Pancreas (tissue), 10 donors: Measurements from ENCODE around the gene CDK5R2. TPM values are rescaled to one million over a fixed set of nuclear protein-coding genes. Genes with fewer than 3 reads are reported as not detected.
A peak's percentile ranks its signal among the peaks of the same experiment; 100 is the strongest.

Experiments
- ATAC-seq, 4 donors: fragments of 200-7000 bp; cut with Tn5 transposase; one replicate each; pipeline versions ENCODE4 v1.8.0 to v1.9.1; 2020; ENCODE audit warnings: mild to moderate bottlenecking in 4 of 4, moderate library complexity in 4 of 4
- DNase-seq, 6 donors: peaks; one replicate each; pipeline ENCODE4 v3.0.0-alpha.2; 2020
- FAIRE-seq: peaks from 2 replicates; lab custom pipeline; 2012; peaks lifted over from hg19 to GRCh38; lab: Jason Lieb, UNC
- H3K27ac ChIP-seq, 4 donors: fragments of 200-600 bp; sonication (generic); 1 replicate in 3 of 4; 2 replicates in 1 of 4; pipeline versions ENCODE4 v1.5.0 to v1.8.0; 2020
- H3K27me3 ChIP-seq, 4 donors: fragments of 200-600 bp; one replicate each; pipeline ENCODE4 v1.8.0; 2021
- H3K36me3 ChIP-seq, 3 donors: fragments of 200-600 bp; sonication (generic) in 1 of 3; one replicate each; pipeline versions ENCODE4 v1.5.0 to v1.8.0; 2020 to 2021
- H3K4me1 ChIP-seq, 3 donors: fragments of 200-600 bp; one replicate each; pipeline ENCODE4 v1.8.0; 2021
- H3K4me3 ChIP-seq, 4 donors: fragments of 200-600 bp; sonication (generic) in 2 of 4; one replicate each; pipeline versions ENCODE4 v1.5.0 to v1.8.0; 2020 to 2021
- H3K9me3 ChIP-seq, 4 donors: fragments of 200-600 bp; one replicate each; pipeline ENCODE4 v1.8.0; 2021
- WGBS, 2 donors: extraction: QIAGEN DNeasy Blood & Tissue Kit; methylation state at CpG; one replicate each; pipeline ENCODE4 v1.1.7; 2013; 5-methylcytosine and 5-hydroxymethylcytosine counted together
- intact Hi-C, 3 donors: fragments of 100-400 bp; cut with DNase I; formaldehyde crosslinking; loops; one replicate each; pipeline versions ENCODE4 v1.11.1 to v1.14.2; 2022
- polyA plus RNA-seq, 2 donors: library from polyadenylated mRNA; stranded (reverse); fragments of 200-250 nt; gene quantifications; one replicate each; pipeline ENCODE4 v1.2.3, GENCODE V29; 2013
- total RNA-seq, 6 donors: library from RNA; stranded (reverse); fragmentation: NEBNext Ultra II Directional in 4 of 6; extraction: Animal tissue kit (Norgen Biotek cat#: 25700) in 4 of 6; gene quantifications; one replicate each; pipeline versions ENCODE4 v1.2.1 to v1.2.4, GENCODE V29; 2021 to 2023
- TF ChIP-seq, protein P1 (sequence below), 4 donors: fragments of 200-600 bp; sonication (generic) in 3 of 4; IDR thresholded peaks; one replicate each; pipeline versions ENCODE4 v1.5.0 to v1.8.0; 2021; ENCODE audit warnings: antibody characterized with exemption in 4 of 4
- donor health status: healthy with polysubstance abuse.
- donor health status: DM: no; HTN: no; CAD: no; lungs with moderate emphysema.
- donor health status: DM: no; HTN: no; CAD: no.
- donor health status: control.
- donor health status: control.
- donor health status: Bipolar disorder and iron deficiency.
- donor health status: DM: yes; HTN: yes; CAD: no.
- donor health status: DM: no; HTN: no; CAD: no.
- donor health status: DM: no; HTN: no; CAD: no.
- donor health status: DM: yes; HTN: yes; CAD: no.

The CDK5R2 gene
- total and polyA plus RNA-seq, 8 donors, result 0.19 to 8.6 (median 1.1) TPM

DNA sequence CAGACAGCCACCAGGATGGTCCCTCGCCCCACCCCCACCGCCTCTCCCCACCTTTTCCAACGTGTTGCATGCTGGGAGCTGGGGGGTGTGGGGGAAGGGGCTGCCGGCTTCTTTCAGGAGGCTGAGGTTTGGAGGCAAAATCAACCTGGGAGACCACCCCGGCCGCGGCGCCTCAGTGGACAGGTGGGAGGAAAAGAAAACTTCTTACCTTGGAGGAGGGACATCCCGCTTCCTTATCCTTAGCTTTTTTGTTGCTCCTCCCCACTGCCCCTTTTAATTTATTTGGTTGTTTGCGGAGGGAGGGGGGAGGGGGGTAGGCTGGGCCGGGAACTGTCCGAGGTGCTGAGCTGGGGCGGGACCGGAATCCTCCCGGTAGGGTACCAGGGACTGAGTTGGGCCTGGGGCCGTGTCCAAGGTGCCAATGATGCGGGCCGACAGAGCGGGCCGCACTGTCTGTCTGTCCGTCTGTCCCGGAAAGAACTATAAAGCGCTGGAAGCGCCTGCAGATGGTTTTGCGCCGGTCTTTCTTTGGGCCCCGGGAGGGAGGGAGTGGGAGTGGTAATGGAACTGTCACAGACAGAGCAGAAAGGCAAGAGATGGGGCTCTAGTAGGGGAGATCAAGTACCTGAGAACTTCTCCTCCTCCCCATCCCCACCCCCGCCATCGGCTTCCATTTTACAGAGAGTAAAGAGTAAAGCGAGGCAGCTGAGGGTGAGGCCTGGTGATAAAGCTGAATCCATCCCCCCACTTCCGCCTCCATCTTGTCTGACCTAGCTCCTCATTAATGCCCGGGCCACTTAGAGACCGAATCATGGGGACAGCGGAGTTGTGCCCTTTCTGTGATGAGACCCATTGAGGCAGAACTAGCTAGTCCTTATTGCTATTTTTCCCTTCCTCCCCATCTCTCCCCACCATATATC is 2.4 kb downstream of the CDK5R2 start:
- H3K9me3 ChIP-seq, result no peaks in the 10 kb centered on the region
- intact Hi-C loops, result no loop called here
- no peak for ATAC-seq
- H3K4me3 ChIP-seq, result no peak overlapping the region
- whole genome bisulfite sequencing, 2 donors, result 8 to 11% methylated on average over 34 of the region's 34 CpGs
- no peaks in the 10 kb centered on the region for H3K36me3 ChIP-seq
- H3K27ac ChIP-seq, result no peak overlapping the region
- H3K27me3 ChIP-seq, result peaks cover 0 to 55% (median 8%) of the 10 kb centered on the region in 4 donors
- FAIRE-seq, result no peak
- no peaks in the 10 kb centered on the region for H3K4me1 ChIP-seq
- TF ChIP-seq, protein P1, sequence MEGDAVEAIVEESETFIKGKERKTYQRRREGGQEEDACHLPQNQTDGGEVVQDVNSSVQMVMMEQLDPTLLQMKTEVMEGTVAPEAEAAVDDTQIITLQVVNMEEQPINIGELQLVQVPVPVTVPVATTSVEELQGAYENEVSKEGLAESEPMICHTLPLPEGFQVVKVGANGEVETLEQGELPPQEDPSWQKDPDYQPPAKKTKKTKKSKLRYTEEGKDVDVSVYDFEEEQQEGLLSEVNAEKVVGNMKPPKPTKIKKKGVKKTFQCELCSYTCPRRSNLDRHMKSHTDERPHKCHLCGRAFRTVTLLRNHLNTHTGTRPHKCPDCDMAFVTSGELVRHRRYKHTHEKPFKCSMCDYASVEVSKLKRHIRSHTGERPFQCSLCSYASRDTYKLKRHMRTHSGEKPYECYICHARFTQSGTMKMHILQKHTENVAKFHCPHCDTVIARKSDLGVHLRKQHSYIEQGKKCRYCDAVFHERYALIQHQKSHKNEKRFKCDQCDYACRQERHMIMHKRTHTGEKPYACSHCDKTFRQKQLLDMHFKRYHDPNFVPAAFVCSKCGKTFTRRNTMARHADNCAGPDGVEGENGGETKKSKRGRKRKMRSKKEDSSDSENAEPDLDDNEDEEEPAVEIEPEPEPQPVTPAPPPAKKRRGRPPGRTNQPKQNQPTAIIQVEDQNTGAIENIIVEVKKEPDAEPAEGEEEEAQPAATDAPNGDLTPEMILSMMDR (IDR thresholded peaks at IDR 0.05), result no peak
- peak in 1 of 6 donors; percentile 51 for DNase-seq

DNA sequence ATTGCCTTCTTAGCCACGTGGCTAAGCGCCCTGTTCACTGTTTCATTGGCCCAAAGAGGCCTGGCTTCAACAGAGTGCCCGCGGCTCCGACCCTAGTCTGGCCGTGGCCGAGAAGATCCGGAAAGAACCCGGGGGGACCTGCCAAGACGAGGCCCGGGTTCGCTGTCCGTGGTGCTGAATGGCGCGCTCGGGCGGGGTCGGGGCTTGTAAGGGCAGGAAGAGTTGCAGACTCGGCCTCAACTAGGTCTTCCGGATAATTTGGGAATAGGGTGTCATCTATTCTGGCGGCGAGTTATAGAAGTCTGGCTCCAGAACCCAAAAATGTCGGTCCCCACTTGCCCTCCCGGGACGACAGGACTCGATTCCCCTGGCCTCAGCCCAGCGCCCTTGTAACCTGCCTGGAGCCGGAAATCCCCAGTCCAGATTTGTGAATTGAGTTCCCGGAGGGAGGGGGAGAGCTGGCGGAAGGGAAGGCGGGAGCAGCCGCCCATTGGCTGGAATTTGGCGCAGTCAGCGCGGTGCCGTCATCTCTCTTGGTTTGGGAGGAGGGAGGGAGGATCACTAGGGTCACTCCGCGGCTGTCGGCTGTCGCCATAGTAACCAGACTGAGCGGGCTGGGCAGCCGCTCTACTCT is 3.5 kb downstream of the CDK5R2 start:
- ATAC-seq (peak; percentile 68 to 83 (median 77)), DNase-seq (peak; percentile 56 to 90 (median 72)), FAIRE-seq (no peak)
- H3K36me3 ChIP-seq, result no peaks in the 10 kb centered on the region
- peak overlapping the region in 1 of 4 donors; percentile 33 for H3K4me3 ChIP-seq
- peaks cover 0 to 55% (median 8%) of the 10 kb centered on the region in 4 donors for H3K27me3 ChIP-seq
- H3K9me3 ChIP-seq, result no peaks in the 10 kb centered on the region
- H3K27ac ChIP-seq, result no peak overlapping the region
- intact Hi-C loops, result no loop called here
- TF ChIP-seq, protein P1 (IDR thresholded peaks at IDR 0.05), result no peak
- H3K4me1 ChIP-seq, result no peaks in the 10 kb centered on the region
- WGBS, 2 donors, result 1 to 2% methylated on average over 42 of the region's 42 CpGs

DNA sequence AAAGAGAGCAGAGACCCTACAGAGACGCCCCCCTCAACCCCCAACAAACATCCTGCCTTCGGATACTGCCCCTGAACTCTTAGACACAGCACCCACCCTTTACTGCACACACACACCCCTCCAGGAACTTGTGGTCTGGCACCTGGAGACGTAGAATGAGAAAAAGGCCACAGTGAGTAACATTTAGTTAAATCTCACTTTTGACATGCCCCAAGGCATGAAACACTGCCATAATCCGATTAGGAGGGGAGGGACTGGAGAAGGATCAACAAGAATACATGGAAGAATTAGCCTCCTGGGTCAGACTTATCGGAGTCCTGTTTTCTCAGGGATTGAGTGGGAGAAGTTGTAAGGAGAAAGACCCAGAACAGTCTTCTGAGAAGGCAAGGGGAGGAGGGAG is 4.1 kb downstream of the CDK5R2 start:
- no peak for ATAC-seq
- Histone ChIP-seq H3K9me3 (no peaks in the 10 kb centered on the region), H3K4me1 (no peaks in the 10 kb centered on the region), H3K27ac (no peak overlapping the region), H3K36me3 (no peaks in the 10 kb centered on the region), H3K27me3 (peaks cover 0 to 52% (median 8%) of the 10 kb centered on the region in 4 donors), H3K4me3 (no peak overlapping the region)
- no peak for DNase-seq
- TF ChIP-seq, protein P1 (IDR thresholded peaks at IDR 0.05), result no peak
- intact Hi-C loops, result no loop called here
- FAIRE-seq, result no peak
- WGBS, 2 donors, result 8% methylated on average over 5 of the region's 5 CpGs

DNA sequence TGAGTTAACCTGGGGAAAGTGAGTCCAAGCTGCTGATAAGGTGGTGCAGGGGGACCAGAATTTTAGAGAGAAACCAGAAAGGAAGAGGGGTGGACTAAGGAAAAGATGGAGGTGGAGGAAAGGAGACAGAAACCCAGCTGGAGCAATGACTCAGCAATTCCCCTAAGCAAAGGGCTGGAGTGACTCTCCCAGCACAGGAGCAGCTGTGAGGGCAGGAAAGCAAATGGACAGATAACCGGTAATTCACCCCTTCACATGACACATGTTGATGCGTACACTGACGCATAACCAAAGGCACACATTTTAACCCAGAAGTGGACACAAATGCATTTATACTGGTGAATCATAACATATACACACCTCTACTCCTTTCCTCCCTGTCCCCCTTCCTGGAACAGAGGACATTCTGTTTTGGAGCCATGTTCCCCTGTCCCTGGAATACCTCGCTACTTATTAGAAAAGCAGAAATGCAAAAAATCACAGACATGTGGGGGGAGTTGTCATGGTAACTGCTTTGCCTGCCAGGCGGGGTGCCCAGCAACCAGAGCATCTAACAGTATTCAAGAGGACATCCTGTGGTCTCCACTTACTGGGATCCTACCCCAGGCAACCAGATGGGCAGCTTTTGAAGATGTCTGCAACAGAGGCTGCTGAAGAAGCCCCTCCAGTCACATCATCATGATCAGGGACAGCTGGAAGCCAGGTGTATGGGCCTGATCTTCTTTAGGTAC is 4.7 kb downstream of the CDK5R2 start:
- no peaks in the 10 kb centered on the region for H3K9me3 ChIP-seq
- no peaks in the 10 kb centered on the region for H3K4me1 ChIP-seq
- no peak for FAIRE-seq
- H3K27me3 ChIP-seq, result peaks cover 0 to 47% (median 8%) of the 10 kb centered on the region in 4 donors
- ATAC-seq, result peak in 2 of 4 donors; percentile 39 to 58
- no peaks in the 10 kb centered on the region for H3K36me3 ChIP-seq
- no peak for DNase-seq
- H3K27ac ChIP-seq, result no peak overlapping the region
- intact Hi-C loops, result no loop called here
- WGBS, 2 donors, result 19 to 26% methylated on average over 5 of the region's 5 CpGs
- TF ChIP-seq, protein P1 (IDR thresholded peaks at IDR 0.05), result no peak
- H3K4me3 ChIP-seq, result no peak overlapping the region
